Measurements from ENCODE around the gene MCF2L2. TPM values are rescaled to one million over a fixed set of nuclear protein-coding genes. Genes with fewer than 3 reads are reported as not detected.

The MCF2L2 gene
- total and polyA plus RNA-seq, 9 of the 15 experiments (the other 6 are each of a cell fraction or from before 2014, with no cell fraction given) = 0.56 to 4.2 (median 3.0) TPM

DNA sequence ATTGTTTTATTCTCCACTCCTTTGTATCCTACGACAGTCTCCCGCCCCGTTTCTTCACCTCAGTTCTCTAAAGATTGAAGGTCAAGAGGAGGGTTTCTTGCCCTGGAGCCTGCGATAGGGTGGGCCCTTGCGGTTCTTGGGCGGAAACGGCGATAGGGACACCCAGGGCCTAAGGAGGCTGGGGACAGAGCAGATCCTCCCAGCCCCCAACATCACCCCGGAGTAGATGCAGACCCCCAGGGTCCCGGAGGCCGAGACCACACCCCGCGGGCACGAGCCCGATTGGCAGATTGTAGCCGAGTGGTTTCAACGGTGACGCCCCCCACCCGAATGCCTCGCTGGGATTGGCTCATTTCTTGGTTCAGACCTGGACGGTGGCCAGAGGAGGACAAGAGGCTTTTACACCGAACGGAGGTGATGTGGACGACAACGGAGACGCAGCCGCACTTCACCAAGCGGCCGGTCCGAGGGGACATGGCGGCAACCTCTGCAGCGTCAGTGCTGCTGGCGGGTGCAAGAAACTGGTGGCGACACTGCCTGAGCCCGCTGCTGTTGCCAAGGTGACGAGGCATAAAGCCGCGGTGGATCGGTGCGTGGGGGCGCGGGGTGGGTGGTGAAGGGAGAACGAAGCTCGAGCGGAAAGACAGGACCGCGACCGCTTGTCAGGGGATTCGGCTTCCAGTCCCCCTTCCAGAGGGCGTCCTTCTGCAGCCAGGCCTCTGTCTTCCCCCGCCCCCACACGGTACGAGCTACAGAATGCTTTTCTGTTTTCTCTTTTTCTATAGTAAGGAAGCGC is 19.0 kb upstream of the MCF2L2 start (continued):
- TF ChIP-seq, protein P1, sequence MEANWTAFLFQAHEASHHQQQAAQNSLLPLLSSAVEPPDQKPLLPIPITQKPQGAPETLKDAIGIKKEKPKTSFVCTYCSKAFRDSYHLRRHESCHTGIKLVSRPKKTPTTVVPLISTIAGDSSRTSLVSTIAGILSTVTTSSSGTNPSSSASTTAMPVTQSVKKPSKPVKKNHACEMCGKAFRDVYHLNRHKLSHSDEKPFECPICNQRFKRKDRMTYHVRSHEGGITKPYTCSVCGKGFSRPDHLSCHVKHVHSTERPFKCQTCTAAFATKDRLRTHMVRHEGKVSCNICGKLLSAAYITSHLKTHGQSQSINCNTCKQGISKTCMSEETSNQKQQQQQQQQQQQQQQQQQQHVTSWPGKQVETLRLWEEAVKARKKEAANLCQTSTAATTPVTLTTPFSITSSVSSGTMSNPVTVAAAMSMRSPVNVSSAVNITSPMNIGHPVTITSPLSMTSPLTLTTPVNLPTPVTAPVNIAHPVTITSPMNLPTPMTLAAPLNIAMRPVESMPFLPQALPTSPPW (CRISPR knock-in tag; IDR thresholded peaks at IDR 0.05) = peak; percentile 56
- TF ChIP-seq STAT5B (CRISPR knock-in tag; IDR thresholded peaks at IDR 0.05) (no peak), KDM5B (IDR thresholded peaks at IDR 0.05; ENCODE audit: insufficient replicate concordance, low read depth, low read length) (peak; percentile 99), BDP1 (IDR thresholded peaks at IDR 0.05; ENCODE audit: insufficient read depth, insufficient read length) (no peak), PHF8 (IDR thresholded peaks at IDR 0.05; ENCODE audit: borderline replicate concordance, low read length) (peak; percentile 99), MEIS2 (IDR thresholded peaks at IDR 0.05; ENCODE audit: partially characterized antibody) (peak; percentile 56), CC2D1A (IDR thresholded peaks at IDR 0.05) (peak; percentile 70; the same call in 1 of the 2 replicates), NCOA1 (IDR thresholded peaks at IDR 0.05; ENCODE audit: low read depth) (peak; percentile 68; the same call in 1 of the 2 replicates), DIDO1 (tag; IDR thresholded peaks at IDR 0.05; ENCODE audit: low read depth) (peak; percentile 94), RNF2 (IDR thresholded peaks at IDR 0.05) (peak; percentile 77; the same call in 1 of the 2 replicates), MYBL2 (IDR thresholded peaks at IDR 0.05; ENCODE audit: low read depth) (peak; percentile 75), MYBL2 (CRISPR knock-in tag; IDR thresholded peaks at IDR 0.05; ENCODE audit: borderline replicate concordance) (no peak), ZNF184 (CRISPR knock-in tag; IDR thresholded peaks at IDR 0.05) (no peak), FIP1L1 (IDR thresholded peaks at IDR 0.05; ENCODE audit: low read depth, low read length, poor library complexity, severe bottlenecking) (peak; percentile 39), TAF9B (IDR thresholded peaks at IDR 0.05; ENCODE audit: partially characterized antibody) (peak; percentile 90), TBL1XR1 (IDR thresholded peaks at IDR 0.05; ENCODE audit: low read length in 2 of 2) (peak in 1 of 2 experiments; percentile 37; a peak in 1 of 4 replicates), CSDE1 (IDR thresholded peaks at IDR 0.05) (peak in 1 of 2 experiments; percentile 76; a peak in 2 of 4 replicates), ATF7 (IDR thresholded peaks at IDR 0.05) (peak; percentile 88), ZNF431 (CRISPR knock-in tag; IDR thresholded peaks at IDR 0.05) (peak; percentile 73), ZNF76 (CRISPR knock-in tag; IDR thresholded peaks at IDR 0.05; ENCODE audit: borderline replicate concordance) (no peak)
- TF ChIP-seq, protein P2, sequence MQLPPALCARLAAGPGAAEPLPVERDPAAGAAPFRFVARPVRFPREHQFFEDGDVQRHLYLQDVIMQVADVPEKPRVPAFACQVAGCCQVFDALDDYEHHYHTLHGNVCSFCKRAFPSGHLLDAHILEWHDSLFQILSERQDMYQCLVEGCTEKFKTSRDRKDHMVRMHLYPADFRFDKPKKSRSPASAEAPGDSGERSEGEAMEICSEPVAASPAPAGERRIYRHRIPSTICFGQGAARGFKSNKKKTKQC (CRISPR knock-in tag; IDR thresholded peaks at IDR 0.05) = peak; percentile 68; the same call in 1 of the 2 replicates
- TF ChIP-seq, protein P3, sequence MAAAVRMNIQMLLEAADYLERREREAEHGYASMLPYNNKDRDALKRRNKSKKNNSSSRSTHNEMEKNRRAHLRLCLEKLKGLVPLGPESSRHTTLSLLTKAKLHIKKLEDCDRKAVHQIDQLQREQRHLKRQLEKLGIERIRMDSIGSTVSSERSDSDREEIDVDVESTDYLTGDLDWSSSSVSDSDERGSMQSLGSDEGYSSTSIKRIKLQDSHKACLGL (CRISPR knock-in tag; IDR thresholded peaks at IDR 0.05; ENCODE audit: borderline replicate concordance, poor library complexity, severe bottlenecking) = no peak
- TF ChIP-seq, protein P4, sequence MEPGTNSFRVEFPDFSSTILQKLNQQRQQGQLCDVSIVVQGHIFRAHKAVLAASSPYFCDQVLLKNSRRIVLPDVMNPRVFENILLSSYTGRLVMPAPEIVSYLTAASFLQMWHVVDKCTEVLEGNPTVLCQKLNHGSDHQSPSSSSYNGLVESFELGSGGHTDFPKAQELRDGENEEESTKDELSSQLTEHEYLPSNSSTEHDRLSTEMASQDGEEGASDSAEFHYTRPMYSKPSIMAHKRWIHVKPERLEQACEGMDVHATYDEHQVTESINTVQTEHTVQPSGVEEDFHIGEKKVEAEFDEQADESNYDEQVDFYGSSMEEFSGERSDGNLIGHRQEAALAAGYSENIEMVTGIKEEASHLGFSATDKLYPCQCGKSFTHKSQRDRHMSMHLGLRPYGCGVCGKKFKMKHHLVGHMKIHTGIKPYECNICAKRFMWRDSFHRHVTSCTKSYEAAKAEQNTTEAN (CRISPR knock-in tag; IDR thresholded peaks at IDR 0.05) = no peak
- TF ChIP-seq, protein P5, sequence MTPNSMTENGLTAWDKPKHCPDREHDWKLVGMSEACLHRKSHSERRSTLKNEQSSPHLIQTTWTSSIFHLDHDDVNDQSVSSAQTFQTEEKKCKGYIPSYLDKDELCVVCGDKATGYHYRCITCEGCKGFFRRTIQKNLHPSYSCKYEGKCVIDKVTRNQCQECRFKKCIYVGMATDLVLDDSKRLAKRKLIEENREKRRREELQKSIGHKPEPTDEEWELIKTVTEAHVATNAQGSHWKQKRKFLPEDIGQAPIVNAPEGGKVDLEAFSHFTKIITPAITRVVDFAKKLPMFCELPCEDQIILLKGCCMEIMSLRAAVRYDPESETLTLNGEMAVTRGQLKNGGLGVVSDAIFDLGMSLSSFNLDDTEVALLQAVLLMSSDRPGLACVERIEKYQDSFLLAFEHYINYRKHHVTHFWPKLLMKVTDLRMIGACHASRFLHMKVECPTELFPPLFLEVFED (CRISPR knock-in tag; conservative IDR thresholded peaks at IDR 0.05) = no peak
